GM12892 (cell line): ENCODE results near the gene EPHB1.

Experiments used
- POLR2A ChIP-seq: IDR thresholded peaks from 2 replicates; pipeline ENCODE4 v1.6.1; 2011; ENCODE audit warnings: low read depth, low read length, control low read depth
- POLR2AphosphoS5 ChIP-seq: IDR thresholded peaks from 2 replicates; pipeline ENCODE4 v1.6.1; 2011; ENCODE audit warnings: low read depth, low read length, control low read depth
- TAF1 ChIP-seq: IDR thresholded peaks from 2 replicates; pipeline ENCODE4 v1.6.1; 2011; ENCODE audit warnings: low read depth, mild to moderate bottlenecking, control low read depth, low read length, borderline replicate concordance

- TF ChIP-seq POLR2A: no peak
- no peak for TF ChIP-seq POLR2AphosphoS5
- no peak for TF ChIP-seq TAF1
Observed at GRCh38 chr3:135175728-135176277, 380.7 kb downstream of the EPHB1 start.
